Psoas muscle (tissue), 8 donors: Measurements from ENCODE around the gene ALOX12B. TPM values are rescaled to one million over a fixed set of nuclear protein-coding genes. Genes with fewer than 3 reads are reported as not detected.

Experiments
- ATAC-seq, 4 donors: fragments of 200-7000 bp; cut with Tn5 transposase; one replicate each; pipeline ENCODE4 v1.9.1; 2020; ENCODE audit warnings: moderate library complexity in 3 of 4, mild to moderate bottlenecking in 2 of 4
- DNase-seq, 2 donors: peaks; one replicate each; pipeline ENCODE4 v3.0.0-alpha.2; 2020
- H3K27ac ChIP-seq: fragments of 200-600 bp; one replicate; pipeline ENCODE4 v1.8.0; 2022
- H3K27me3 ChIP-seq, 3 donors: fragments of 200-600 bp in 1 of 3; one replicate each; pipeline versions ENCODE4 v1.6.1 to v1.8.0; 2013 to 2022; ENCODE audit warnings: low read length in 2 of 3, mild to moderate bottlenecking in 2 of 3, moderate library complexity in 1 of 3; ENCODE audit not compliant: insufficient read depth in 3 of 3
- H3K36me3 ChIP-seq, 2 donors: fragments of 200-600 bp in 1 of 2; one replicate each; pipeline versions ENCODE4 v1.6.1 to v1.8.0; 2013 to 2022; ENCODE audit warnings: low read depth in 1 of 2, mild to moderate bottlenecking in 1 of 2, moderate library complexity in 1 of 2; ENCODE audit not compliant: insufficient read depth in 1 of 2
- H3K4me1 ChIP-seq: fragments of 200-600 bp; one replicate; pipeline ENCODE4 v1.8.0; 2022
- H3K4me3 ChIP-seq: fragments of 200-600 bp; one replicate; pipeline ENCODE4 v1.8.0; 2022; ENCODE audit warnings: mild to moderate bottlenecking
- H3K9me3 ChIP-seq: fragments of 200-600 bp; one replicate; pipeline ENCODE4 v1.8.0; 2022
- CTCF ChIP-seq: fragments of 200-600 bp; IDR thresholded peaks from one replicate; pipeline ENCODE4 v1.8.0; 2022; ENCODE audit warnings: antibody characterized with exemption
- WGBS, 3 donors: extraction: QIAGEN DNeasy Blood & Tissue Kit; methylation state at CpG; one replicate each; pipeline versions ENCODE4 v1.1.6 to v1.1.7; 2013; 5-methylcytosine and 5-hydroxymethylcytosine counted together
- intact Hi-C, 2 donors: fragments of 100-400 bp; cut with DNase I; formaldehyde crosslinking; loops; one replicate each; pipeline versions ENCODE4 v1.11.0 to v1.14.2; 2022
- polyA plus RNA-seq, 3 donors: library from polyadenylated mRNA; stranded (reverse); fragments of 200-250 nt; gene quantifications; one replicate each; pipeline ENCODE4 v1.2.3, GENCODE V29; 2013
- total RNA-seq, 4 donors: library from RNA; stranded (reverse); fragmentation: NEBNext Ultra II Directional in 2 of 4; extraction: Animal tissue kit (Norgen Biotek cat#: 25700) in 2 of 4; gene quantifications; one replicate each; pipeline versions ENCODE4 v1.2.1 to v1.2.4, GENCODE V29; 2021 to 2023
- donor health status: healthy with polysubstance abuse.
- donor health status: DM: no; HTN: no; CAD: no; lungs with moderate emphysema.
- donor health status: Bipolar disorder and iron deficiency.
- donor health status: healthy.
- donor health status: DM: yes; HTN: yes; CAD: no.
- donor health status: DM: no; HTN: no; CAD: no.
- donor health status: DM: no; HTN: no; CAD: no.
- donor health status: DM: yes; HTN: yes; CAD: no.

Gene ALOX12B
- total and polyA plus RNA-seq, 7 donors = not detected

- Histone ChIP-seq H3K36me3 (no peaks in the 10 kb centered on the region), H3K4me3 (peak overlapping the region; percentile 77), H3K27ac (no peak overlapping the region), H3K27me3 (peaks cover 0 to 31% (median 7%) of the 10 kb centered on the region in 3 donors), H3K9me3 (no peaks in the 10 kb centered on the region), H3K4me1 (peaks cover 30% of the 10 kb centered on the region)
- ATAC-seq = no peak
- TF ChIP-seq CTCF = no peak
- WGBS, 3 donors = 10 to 13% (median 11%) methylated on average over 24 of the region's 24 CpGs
- peak in 1 of 2 donors; percentile 34 for DNase-seq
- intact Hi-C loops = loop anchor here in 1 of 2 donors (5.0 kb wide), 1 partner anchor 43 kb away; no protein-coding TSS in a partner anchor
Measured at GRCh38 chr17:8124350-8125153, 37.0 kb upstream of the ALOX12B start.

GRCh38 chr17:8123695-8124349 is 36.3 kb upstream of the ALOX12B start, which contains the start of gene HES7:
Gene HES7 (minus strand): TSS chr17:8124106. CDS start chr17:8124084, 22 bp downstream.
- WGBS, 3 donors = 1 to 2% (median 1%) methylated on average over 28 to 29 of the region's 29 CpGs
- no peak for ATAC-seq
- peak within 1 kb of the TSS; percentile 77 for H3K4me3 ChIP-seq
- no peaks in the 10 kb centered on the region for H3K36me3 ChIP-seq
- intact Hi-C loops = no loop called here
- no peak for TF ChIP-seq CTCF
- H3K27me3 ChIP-seq = peaks cover 0 to 31% (median 7%) of the 10 kb centered on the region in 3 donors
- H3K9me3 ChIP-seq = no peaks in the 10 kb centered on the region
- no peak within 1 kb of the TSS for H3K27ac ChIP-seq
- H3K4me1 ChIP-seq = peaks cover 30% of the 10 kb centered on the region
- DNase-seq = peak in 1 of 2 donors; percentile 61

- H3K27me3 ChIP-seq = peaks cover 0 to 31% (median 7%) of the 10 kb centered on the region in 3 donors
- ATAC-seq (no peak), DNase-seq (peak in 1 of 2 donors; percentile 72)
- H3K36me3 ChIP-seq = no peaks in the 10 kb centered on the region
- H3K4me1 ChIP-seq = peaks cover 34% of the 10 kb centered on the region
- WGBS, 3 donors = 0 to 1% (median 1%) methylated on average over 43 to 55 of the region's 55 CpGs
- H3K4me3 ChIP-seq = peak overlapping the region; percentile 77
- H3K27ac ChIP-seq = no peak overlapping the region
- H3K9me3 ChIP-seq = no peaks in the 10 kb centered on the region
- no peak for TF ChIP-seq CTCF
- intact Hi-C loops = no loop called here
Measured at GRCh38 chr17:8122924-8123694, 35.6 kb upstream of the ALOX12B start.

GRCh38 chr17:8122422-8122923 is 35.0 kb upstream of the ALOX12B start:
- TF ChIP-seq CTCF = no peak
- WGBS, 3 donors = 0 to 1% (median 1%) methylated on average over 26 to 29 of the region's 29 CpGs
- peaks cover 0 to 31% (median 7%) of the 10 kb centered on the region in 3 donors for H3K27me3 ChIP-seq
- H3K36me3 ChIP-seq = no peaks in the 10 kb centered on the region
- H3K4me3 ChIP-seq = peak overlapping the region; percentile 77
- H3K27ac ChIP-seq = no peak overlapping the region
- ATAC-seq (no peak), DNase-seq (no peak)
- no peaks in the 10 kb centered on the region for H3K9me3 ChIP-seq
- intact Hi-C loops = no loop called here
- peaks cover 40% of the 10 kb centered on the region for H3K4me1 ChIP-seq
